Stomach (tissue), 19 donors: ENCODE results near the gene SCRN1. TPM values are rescaled to one million over a fixed set of nuclear protein-coding genes. Genes with fewer than 3 reads are reported as not detected.

Experiments used
- DNase-seq, 2 donors: peaks; one replicate each; pipeline versions ENCODE4 v3.0.0 to v3.0.0-alpha.2; 2013 to 2019
- H3K27ac ChIP-seq, 5 donors: fragments of 200-600 bp in 4 of 5; sonication (generic) in 4 of 5; one replicate each; pipeline ENCODE4 v1.5.1; 2013 to 2019; ENCODE audit warnings: mild to moderate bottlenecking in 1 of 5, moderate library complexity in 1 of 5
- H3K27me3 ChIP-seq, 3 donors: fragments of 200-600 bp; sonication (generic); one replicate each; pipeline ENCODE4 v1.5.1; 2017 to 2019; ENCODE audit warnings: mixed run types in 1 of 3
- H3K36me3 ChIP-seq, 4 donors: fragments of 200-600 bp; sonication (generic); 1 replicate in 3 of 4; 2 replicates in 1 of 4; pipeline ENCODE4 v1.5.1; 2016 to 2019
- H3K4me1 ChIP-seq, 4 donors: fragments of 200-600 bp; sonication (generic); one replicate each; pipeline ENCODE4 v1.5.1; 2016 to 2019
- H3K4me3 ChIP-seq, 4 donors: fragments of 200-600 bp; sonication (generic) in 3 of 4; one replicate each; pipeline ENCODE4 v1.5.1; 2016 to 2019; ENCODE audit warnings: mild to moderate bottlenecking in 1 of 4
- H3K9me3 ChIP-seq, 4 donors: fragments of 200-600 bp; sonication (generic); one replicate each; pipeline ENCODE4 v1.5.1; 2016 to 2019
- CTCF ChIP-seq, 7 experiments: fragments of 450-650 bp in 4 of 7; fragments of 200-600 bp in 3 of 7; sonication (generic) in 3 of 7; IDR thresholded peaks; one replicate each; pipeline ENCODE4 v1.5.1; 2016 to 2019; ENCODE audit warnings: antibody characterized with exemption in 7 of 7, control low read depth in 2 of 7, mild to moderate bottlenecking in 1 of 7
- EP300 ChIP-seq: sonication (generic); formaldehyde crosslinking; IDR thresholded peaks from one replicate; pipeline ENCODE4 v1.6.1; 2017; ENCODE audit warnings: antibody characterized with exemption
- POLR2A ChIP-seq, 4 donors: fragments of 450-650 bp; IDR thresholded peaks; one replicate each; pipeline ENCODE4 v1.6.1; 2016; ENCODE audit warnings: antibody characterized with exemption in 4 of 4, control low read depth in 2 of 4, mild to moderate bottlenecking in 1 of 4, moderate library complexity in 1 of 4
- POLR2AphosphoS5 ChIP-seq, 3 donors: sonication (generic); formaldehyde crosslinking; IDR thresholded peaks; one replicate each; pipeline ENCODE4 v1.6.1; 2016; ENCODE audit warnings: antibody characterized with exemption in 3 of 3
- WGBS, 5 donors: extraction: QIAGEN DNeasy Blood & Tissue Kit in 3 of 5; methylation state at CpG; one replicate each; pipeline versions ENCODE4 v1.1.5 to v1.1.7; 2013 to 2018; 5-methylcytosine and 5-hydroxymethylcytosine counted together
- intact Hi-C: fragments of 100-400 bp; cut with DNase I; formaldehyde crosslinking; loops from one replicate; pipeline ENCODE4 v1.15.1; 2023; ENCODE audit warnings: low total_unique reads
- long read RNA-seq, 10 donors: transcript quantifications; one replicate each; lab custom pipeline, GENCODE V29; 2026
- polyA plus RNA-seq, 3 donors: library from polyadenylated mRNA; stranded (reverse); fragments of 200-250 nt; gene quantifications; one replicate each; pipeline ENCODE4 v1.2.3, GENCODE V29; 2013
- total RNA-seq, 5 donors: library from RNA; depleted of rRNA; stranded (reverse); fragments of >200 nt; gene quantifications; one replicate each; pipeline versions ENCODE4 v1.1.0 to v1.2.3, GENCODE V29; 2014 to 2016
- donor health status: healthy with polysubstance abuse.
- donor health status: Bipolar disorder and iron deficiency.
- donor health status: healthy.

SCRN1 gene
- total RNA-seq (10 to 100 TPM in 4 of 5 donors, under 1 TPM in 1; 0.87 to 57.2 (median 37.1) TPM), polyA plus RNA-seq (10 to 100 TPM; 11.7 to 16.8 (median 14.5) TPM)
- long read RNA-seq, donor 1, full-length matches to known transcripts = 4 of 4 reads
- long read RNA-seq, donor 1, partial matches to known transcripts = 0 of 4 reads
- long read RNA-seq, donor 1, other reads (novel, unspliced or antisense) = 0 of 4 reads
- long read RNA-seq, donor 2, full-length matches to known transcripts = 6 of 6 reads
- long read RNA-seq, donor 2, partial matches to known transcripts = 0 of 6 reads
- long read RNA-seq, donor 2, other reads (novel, unspliced or antisense) = 0 of 6 reads
- long read RNA-seq, donor 3, full-length matches to known transcripts = 2 of 2 reads
- long read RNA-seq, donor 3, partial matches to known transcripts = 0 of 2 reads
- long read RNA-seq, donor 3, other reads (novel, unspliced or antisense) = 0 of 2 reads
- long read RNA-seq, donor 4 = 0 reads
- long read RNA-seq, donor 5, full-length matches to known transcripts = 11 of 11 reads
- long read RNA-seq, donor 5, partial matches to known transcripts = 0 of 11 reads
- long read RNA-seq, donor 5, other reads (novel, unspliced or antisense) = 0 of 11 reads
- long read RNA-seq, donor 6, full-length matches to known transcripts = 17 of 17 reads
- long read RNA-seq, donor 6, partial matches to known transcripts = 0 of 17 reads
- long read RNA-seq, donor 6, other reads (novel, unspliced or antisense) = 0 of 17 reads
- long read RNA-seq, donor 7, full-length matches to known transcripts = 14 of 14 reads
- long read RNA-seq, donor 7, partial matches to known transcripts = 0 of 14 reads
- long read RNA-seq, donor 7, other reads (novel, unspliced or antisense) = 0 of 14 reads
- long read RNA-seq, donor 8, full-length matches to known transcripts = 7 of 7 reads
- long read RNA-seq, donor 8, partial matches to known transcripts = 0 of 7 reads
- long read RNA-seq, donor 8, other reads (novel, unspliced or antisense) = 0 of 7 reads
- long read RNA-seq, donor 9, full-length matches to known transcripts = 5 of 5 reads
- long read RNA-seq, donor 9, partial matches to known transcripts = 0 of 5 reads
- long read RNA-seq, donor 9, other reads (novel, unspliced or antisense) = 0 of 5 reads
- long read RNA-seq, donor 10, full-length matches to known transcripts = 1 of 1 reads
- long read RNA-seq, donor 10, partial matches to known transcripts = 0 of 1 reads
- long read RNA-seq, donor 10, other reads (novel, unspliced or antisense) = 0 of 1 reads

- H3K36me3 ChIP-seq = no peaks in the 10 kb centered on the region
- H3K27ac ChIP-seq = peak within 1 kb of the TSS; percentile 91 to 96 (median 92)
- H3K4me3 ChIP-seq = peak within 1 kb of the TSS; percentile 66 to 98 (median 80)
- 0 to 2% (median 1%) methylated on average over 12 to 77 of the region's 79 CpGs for WGBS, 5 donors
- H3K27me3 ChIP-seq = peaks cover 0 to 5% (median 0%) of the 10 kb centered on the region in 3 donors
- H3K9me3 ChIP-seq = peaks cover 0 to 17% (median 7%) of the 10 kb centered on the region in 4 donors
- intact Hi-C loops = no loop called here
- no peak for TF ChIP-seq EP300
- no peak for TF ChIP-seq CTCF (IDR thresholded peaks at IDR 0.05)
- no peak for TF ChIP-seq POLR2A (IDR thresholded peaks at IDR 0.05)
- no peak for TF ChIP-seq POLR2AphosphoS5 (IDR thresholded peaks at IDR 0.05)
- H3K4me1 ChIP-seq = peaks cover 16 to 30% (median 26%) of the 10 kb centered on the region in 4 donors
- DNase-seq = peak; percentile 29 to 88
These were observed at the start of gene SCRN1 for GRCh38 chr7:29989257-29989995. Gene SCRN1, minus strand, starts transcription at chr7:29989801. Its CDS starts 20,734 bp downstream, at chr7:29969067.

GRCh38 chr7:30038196-30038980, 48.8 kb upstream of the SCRN1 start:
- DNase-seq = peak in 1 of 2 donors; percentile 33
- no peak overlapping the region for H3K4me3 ChIP-seq
- intact Hi-C loops = no loop called here
- TF ChIP-seq POLR2AphosphoS5 (IDR thresholded peaks at IDR 0.05) = no peak
- TF ChIP-seq POLR2A (IDR thresholded peaks at IDR 0.05) = no peak
- TF ChIP-seq CTCF (IDR thresholded peaks at IDR 0.05) = no peak
- TF ChIP-seq EP300 = no peak
- 70 to 90% (median 86%) methylated on average over 3 of the region's 3 CpGs for WGBS, 5 donors
- peaks cover 7 to 25% (median 17%) of the 10 kb centered on the region in 4 donors for H3K4me1 ChIP-seq
- H3K36me3 ChIP-seq = no peaks in the 10 kb centered on the region
- no peaks in the 10 kb centered on the region for H3K27me3 ChIP-seq
- peak overlapping the region in 1 of 5 donors; percentile 31 for H3K27ac ChIP-seq
- no peaks in the 10 kb centered on the region for H3K9me3 ChIP-seq

GRCh38 chr7:30036220-30036619, 46.6 kb upstream of the SCRN1 start:
- 59 to 83% (median 77%) methylated on average over 2 of the region's 2 CpGs for WGBS, 5 donors
- no peak for DNase-seq
- H3K9me3 ChIP-seq = no peaks in the 10 kb centered on the region
- H3K4me3 ChIP-seq = no peak overlapping the region
- H3K27me3 ChIP-seq = no peaks in the 10 kb centered on the region
- no peak overlapping the region for H3K27ac ChIP-seq
- peaks cover 12 to 35% (median 22%) of the 10 kb centered on the region in 4 donors for H3K4me1 ChIP-seq
- TF ChIP-seq POLR2A (IDR thresholded peaks at IDR 0.05) (no peak), EP300 (no peak), CTCF (IDR thresholded peaks at IDR 0.05) (no peak), POLR2AphosphoS5 (IDR thresholded peaks at IDR 0.05) (no peak)
- H3K36me3 ChIP-seq = no peaks in the 10 kb centered on the region
- intact Hi-C loops = no loop called here
